ENCODE data around the gene OAT.
A peak's percentile ranks its signal among the peaks of the same experiment; 100 is the strongest.
"Not testable (repeated sequence)": the region's sequence is repeated elsewhere in the genome, so short reads cannot be mapped to it uniquely, and the experiment has no call there.

Gene OAT

DNA sequence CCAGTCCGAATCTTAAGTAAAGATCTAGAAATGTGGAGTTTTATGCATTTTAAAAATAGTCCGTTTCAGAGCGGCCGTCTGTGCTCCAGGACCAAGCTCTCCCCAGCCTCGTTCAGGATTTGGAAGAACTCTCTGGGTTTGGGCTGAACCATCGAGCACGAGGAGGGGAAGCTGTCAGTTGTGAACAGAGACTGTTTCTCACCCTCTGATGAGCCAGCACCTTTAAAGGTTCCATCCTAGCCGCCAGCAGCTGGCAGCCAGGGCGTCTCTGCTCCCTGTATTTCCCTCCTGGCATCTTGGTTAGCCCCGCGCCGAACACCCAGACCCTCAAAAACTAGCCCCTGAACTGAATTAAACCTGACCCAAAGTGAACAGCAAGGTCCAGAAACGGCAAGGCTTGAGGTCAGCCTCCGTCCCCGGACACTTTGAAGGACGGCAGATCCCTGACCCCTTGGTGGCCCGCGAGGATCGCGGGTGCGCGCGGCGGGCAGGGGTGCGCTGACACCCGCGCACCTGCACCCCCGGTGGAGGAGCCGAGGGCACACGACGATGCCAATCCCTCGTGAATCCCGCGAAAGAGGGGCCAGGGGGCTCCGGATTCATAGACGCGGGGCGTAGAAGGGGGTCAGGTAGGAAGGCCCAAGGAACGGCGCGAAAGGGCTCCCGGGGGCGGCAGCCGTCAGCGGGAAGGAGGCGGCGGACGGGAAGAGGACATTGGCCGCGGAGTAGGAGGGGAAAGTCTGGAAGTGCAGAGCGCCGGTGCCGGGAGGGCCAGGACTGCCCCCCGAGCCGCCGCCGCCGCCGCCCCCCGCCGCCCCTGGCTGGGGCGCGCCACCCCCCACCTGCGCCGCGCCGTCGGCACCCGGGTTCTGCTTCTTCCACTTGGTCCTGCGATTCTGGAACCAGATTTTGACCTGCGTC lies 28.4 kb upstream of the OAT start:
- no peak for DNase-seq

DNA sequence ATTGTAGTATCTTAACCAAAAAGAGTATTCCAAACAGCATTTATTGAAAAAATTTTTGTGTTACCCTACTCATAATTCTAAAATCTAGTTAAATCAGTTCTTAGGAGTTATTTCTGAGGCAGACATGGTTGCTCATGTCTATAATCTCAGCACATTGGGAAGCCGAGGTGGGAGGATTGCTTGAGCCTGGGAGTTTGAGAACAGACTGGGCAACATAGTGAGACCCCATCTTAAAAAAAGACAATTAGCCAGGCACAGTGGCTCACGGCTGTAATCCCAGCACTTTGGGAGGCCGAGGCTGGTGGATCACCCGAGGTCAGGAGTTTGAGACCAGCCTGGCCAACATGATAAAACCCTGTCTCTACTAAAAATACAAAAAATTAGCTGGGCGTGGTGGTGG lies 23.0 kb upstream of the OAT start:
- not testable (repeated sequence) for DNase-seq

- no peak for DNase-seq
Measured at GRCh38 chr10:124436191-124436638, 17.5 kb upstream of the OAT start.

DNA sequence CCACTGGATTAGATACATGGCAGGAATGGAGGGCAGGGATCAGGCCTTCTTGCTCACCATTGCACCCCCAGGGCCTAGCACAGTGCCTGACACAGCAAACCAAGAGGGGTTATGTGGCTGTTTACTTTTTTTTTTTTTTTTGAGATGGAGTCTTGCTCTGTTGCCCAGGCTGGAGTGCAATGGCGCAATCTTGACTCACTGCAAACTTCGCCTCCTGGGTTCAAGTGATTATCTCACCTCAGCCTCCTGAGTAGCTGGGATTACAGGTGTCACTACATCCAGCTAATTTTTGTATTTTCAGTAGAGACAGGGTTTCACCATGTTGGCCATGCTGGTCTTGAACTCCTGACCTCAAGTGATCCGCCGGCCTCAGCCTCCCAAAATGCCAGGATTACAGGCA lies 17.0 kb upstream of the OAT start:
- not testable (repeated sequence) for DNase-seq

- no peak for DNase-seq
Measured at GRCh38 chr10:124433461-124433860, 14.7 kb upstream of the OAT start.

DNA sequence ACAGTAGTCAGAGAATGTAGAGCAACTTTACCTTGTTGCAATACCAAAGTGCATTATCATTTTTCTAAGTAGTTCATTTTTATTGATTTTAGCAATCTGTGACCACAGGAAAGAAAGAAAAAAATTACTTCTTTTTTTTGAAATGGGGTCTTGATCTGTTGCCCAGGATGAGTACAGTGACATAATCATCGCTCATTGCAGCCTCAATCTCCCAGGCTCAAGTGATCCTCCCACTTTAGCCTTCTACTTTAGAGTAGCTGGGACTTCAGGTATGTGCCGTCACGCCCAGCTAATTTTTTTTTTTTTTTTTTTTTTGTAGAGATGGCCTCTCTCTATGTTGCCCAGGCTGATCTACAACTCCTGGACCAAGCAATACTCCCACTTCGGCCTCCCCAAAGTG lies 11.4 kb upstream of the OAT start:
- DNase-seq, result no peak

DNA sequence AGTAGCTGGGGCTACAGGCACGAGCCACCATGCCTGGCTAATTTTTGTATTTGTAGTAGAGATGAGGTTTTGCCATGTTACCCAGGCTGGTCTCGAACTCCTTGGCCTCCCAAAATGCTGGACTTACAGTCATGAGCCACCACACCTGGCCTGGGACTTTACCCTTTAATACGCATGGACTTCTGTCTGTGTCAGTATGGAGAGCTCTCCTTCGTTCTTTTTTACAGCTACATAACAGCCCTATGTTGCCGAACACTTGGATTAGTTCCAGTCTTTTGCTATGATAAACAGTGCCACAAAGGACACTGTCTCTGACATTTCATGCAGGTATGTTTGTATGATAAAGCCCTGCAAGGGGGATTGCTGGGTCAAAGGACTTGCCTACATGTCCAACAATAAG lies 10.9 kb upstream of the OAT start:
- no peak for DNase-seq

- no peak for DNase-seq
Measured at GRCh38 chr10:124428207-124428777, 9.6 kb upstream of the OAT start.

DNA sequence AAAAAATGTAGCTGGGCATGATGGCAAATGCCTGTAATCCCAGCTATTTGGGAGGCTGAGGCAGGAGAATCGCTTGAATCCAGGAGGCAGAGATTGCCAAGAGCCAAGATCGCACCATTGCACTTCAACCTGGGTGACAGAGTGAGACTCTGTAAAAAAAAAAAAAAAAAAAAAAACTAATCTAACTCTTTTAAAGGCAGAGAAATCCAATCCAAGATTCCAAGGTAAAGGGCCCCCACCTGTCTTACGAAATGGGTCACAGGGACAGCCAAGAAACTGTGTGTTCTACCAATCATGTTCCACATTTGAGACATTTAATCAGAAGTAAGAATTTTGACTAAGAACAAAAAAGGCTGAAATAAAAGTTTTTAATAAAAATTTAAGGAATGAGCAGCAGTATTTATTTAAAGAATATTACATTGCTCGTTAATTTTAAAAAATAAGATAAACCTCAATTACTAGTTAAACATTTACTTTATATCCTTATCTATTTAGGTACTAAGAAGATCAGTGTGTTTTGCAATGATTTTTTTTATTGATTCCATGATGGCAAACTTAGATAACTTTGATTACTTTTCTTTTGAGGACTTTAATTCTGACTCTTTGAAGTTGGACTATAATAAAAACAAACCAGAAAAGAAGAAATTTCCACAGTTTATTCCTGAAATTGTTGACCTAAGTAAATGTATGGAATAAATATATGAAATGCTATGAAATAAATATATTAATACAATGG lies 6.7 kb upstream of the OAT start:
- no peak for DNase-seq

GRCh38 chr10:124423813-124424212 lies 5.1 kb upstream of the OAT start:
- DNase-seq, result no peak

- DNase-seq, result no peak
Measured at GRCh38 chr10:124422742-124423141, 4.0 kb upstream of the OAT start.

DNA sequence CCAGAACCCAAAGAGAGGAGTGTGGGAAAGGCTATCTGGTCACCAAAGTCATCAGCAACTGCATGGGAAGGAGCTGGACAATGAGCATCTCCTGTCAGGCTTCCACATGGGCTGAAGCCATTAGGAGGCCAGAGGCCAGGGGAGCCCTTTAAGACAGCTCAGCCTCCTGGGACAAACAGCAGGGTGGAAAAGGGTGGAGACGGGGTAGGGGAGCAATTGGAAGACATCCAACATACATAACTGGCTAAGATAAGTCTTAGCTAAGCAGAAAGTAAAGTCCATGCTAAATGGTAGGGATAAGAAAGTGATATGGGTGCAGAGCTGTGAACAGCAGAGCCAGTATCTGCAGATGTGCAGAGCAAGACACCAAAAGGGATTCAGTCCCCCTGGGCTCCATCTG lies 1.5 kb upstream of the OAT start:
- DNase-seq, result no peak

DNA sequence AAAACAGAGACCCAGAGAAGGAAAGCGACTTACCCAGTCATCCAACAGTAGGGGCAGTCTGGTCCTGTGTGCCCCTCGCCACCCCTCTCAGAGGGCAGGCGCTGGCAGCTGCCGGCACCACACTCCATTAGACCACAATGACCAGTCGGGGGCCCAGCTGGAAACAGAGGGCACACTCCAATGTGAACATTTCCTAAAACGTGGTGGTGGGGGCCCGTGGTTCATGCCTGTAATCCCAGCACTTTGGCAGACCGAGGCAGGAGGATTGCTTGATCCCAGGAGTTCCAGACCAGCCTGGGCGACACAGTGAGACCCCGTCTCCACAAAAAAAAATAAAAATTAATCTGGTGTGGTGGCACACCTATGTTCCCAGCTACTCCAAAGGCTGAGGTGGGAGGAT lies 912 bp upstream of the OAT start:
- DNase-seq, result no peak

GRCh38 chr10:124417895-124418725 lies 613 bp downstream of the OAT start:
- peak; percentile 54 to 61 for DNase-seq

- DNase-seq, result no peak
Measured at GRCh38 chr10:124416733-124417132, 2.0 kb downstream of the OAT start.

- DNase-seq, result no peak
Measured at GRCh38 chr10:124415210-124415609, 3.5 kb downstream of the OAT start.

GRCh38 chr10:124414076-124414475 lies 4.6 kb downstream of the OAT start:
- DNase-seq, result no peak

DNA sequence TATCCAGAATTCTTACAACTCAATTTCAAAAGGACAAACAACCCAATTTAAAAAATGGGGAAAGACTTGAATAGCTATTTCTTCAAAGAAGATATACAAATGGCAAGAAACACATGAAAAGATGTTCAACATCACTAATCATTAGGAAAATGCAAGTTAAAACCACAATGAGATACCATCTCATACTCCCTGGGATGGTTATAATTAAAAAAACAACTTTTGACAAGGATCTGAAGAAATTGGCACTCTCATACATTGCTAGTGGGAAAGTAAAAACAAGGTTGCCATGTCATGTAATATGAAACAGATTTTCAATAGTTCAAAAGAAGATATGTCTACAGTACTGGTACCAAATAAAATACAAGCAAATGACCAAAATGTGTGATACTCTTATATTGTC lies 9.0 kb downstream of the OAT start:
- no peak for DNase-seq

DNA sequence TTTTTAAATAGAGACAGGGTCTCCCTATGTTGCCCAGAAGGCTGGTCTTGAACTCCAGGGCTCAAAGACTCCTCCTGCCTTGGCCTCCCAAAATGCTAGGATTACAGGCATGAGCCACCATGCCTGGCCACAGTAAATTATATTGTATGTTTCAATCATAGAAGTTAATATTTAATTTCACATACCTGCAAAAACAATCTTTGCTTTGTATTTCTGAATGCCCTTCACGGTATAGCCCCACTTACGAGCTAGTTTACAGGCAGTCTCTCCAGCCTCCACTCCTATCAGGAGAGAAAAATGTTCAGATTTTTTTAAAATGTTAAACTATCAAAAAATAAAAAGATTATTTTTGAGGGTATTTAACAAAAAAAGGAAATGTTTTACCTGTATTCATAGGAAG lies 10.4 kb downstream of the OAT start:
- no peak for DNase-seq

DNA sequence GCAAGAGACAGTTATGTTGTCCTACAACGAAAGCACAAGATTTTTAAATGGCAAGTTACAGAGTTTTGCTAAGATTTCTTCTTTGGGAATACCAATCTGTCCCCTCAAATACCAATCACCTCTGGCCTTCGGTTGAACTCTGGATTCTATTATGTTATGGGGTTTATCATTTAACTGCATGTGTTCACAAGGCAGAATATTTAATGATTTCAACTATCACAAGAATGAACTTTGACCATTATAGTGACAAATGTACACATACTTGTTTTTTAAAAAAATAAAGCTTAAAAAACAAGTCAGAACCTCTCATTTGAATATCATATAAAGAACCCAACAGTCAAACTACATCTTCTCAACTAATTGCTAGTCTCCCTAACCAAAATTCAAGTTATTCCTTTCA lies 11.3 kb downstream of the OAT start:
- no peak for DNase-seq

- DNase-seq, result peak; percentile 74 to 89
Measured at GRCh38 chr10:124403548-124403947, 15.2 kb downstream of the OAT start.

DNA sequence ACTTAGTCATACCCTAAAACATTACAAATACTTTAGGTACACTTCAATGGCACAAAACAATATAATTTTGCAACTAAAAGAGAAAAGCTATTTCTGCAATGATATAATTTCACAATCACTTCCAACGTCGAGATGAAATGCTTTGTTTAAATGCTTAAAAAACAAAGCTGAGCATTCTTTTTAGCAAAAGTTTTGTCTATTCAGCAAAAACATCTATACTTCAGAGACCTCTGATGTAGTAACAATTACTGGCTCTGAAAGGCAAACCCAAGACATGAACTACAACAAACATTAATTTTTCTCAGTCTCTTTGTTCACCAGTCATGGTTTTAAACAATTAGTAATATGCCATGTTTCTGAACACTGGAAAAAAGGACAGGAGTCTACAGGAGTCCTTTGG lies 16.4 kb downstream of the OAT start:
- DNase-seq, result no peak

DNA sequence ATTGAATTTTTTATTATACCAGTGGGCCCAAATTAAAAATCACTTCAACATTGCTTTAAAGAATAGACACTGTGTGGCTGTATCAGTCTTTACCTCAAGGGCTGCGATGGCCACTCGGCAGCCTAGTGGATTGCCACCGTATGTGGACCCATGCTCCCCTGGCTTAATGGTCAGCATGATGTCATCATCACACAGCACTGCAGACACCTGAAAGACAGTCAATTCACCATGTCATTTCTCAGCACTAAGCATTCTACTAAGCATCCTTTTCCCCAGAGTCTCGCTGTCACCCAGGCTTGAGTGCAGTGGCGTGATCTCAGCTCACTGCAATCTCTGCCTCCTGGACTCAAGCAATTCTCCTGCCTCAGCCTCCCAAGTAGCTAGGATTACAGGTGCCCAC lies 17.1 kb downstream of the OAT start:
- DNase-seq, result no peak
